ENCODE data around the gene SERPINH1.

- TF ChIP-seq POLR2A (IDR thresholded peaks at IDR 0.05) (no peak), POLR2AphosphoS5 (IDR thresholded peaks at IDR 0.05) (no peak)
Observed at GRCh38 chr11:75534259-75535069, 27.6 kb upstream of the SERPINH1 start.
